Mucosa of rectum (tissue), 2 donors: Measurements from ENCODE around the gene KLHL3.

Source experiments
- H3K27ac ChIP-seq, 2 donors: one replicate each; pipeline ENCODE4 v1.7.0; 2013; ENCODE audit warnings: inconsistent platforms in 2 of 2, low read depth in 2 of 2, low read length in 2 of 2
- H3K27me3 ChIP-seq, 2 donors: one replicate each; pipeline ENCODE4 v1.7.0; 2013; ENCODE audit warnings: low read length in 2 of 2; ENCODE audit not compliant: control insufficient read depth in 2 of 2, insufficient read depth in 2 of 2
- H3K36me3 ChIP-seq, 2 donors: one replicate each; pipeline ENCODE4 v1.7.0; 2013; ENCODE audit warnings: low read length in 2 of 2; ENCODE audit not compliant: control insufficient read depth in 2 of 2, insufficient read depth in 2 of 2
- H3K4me1 ChIP-seq, 2 donors: one replicate each; pipeline ENCODE4 v1.7.0; 2013; ENCODE audit warnings: low read length in 2 of 2, mild to moderate bottlenecking in 1 of 2; ENCODE audit not compliant: control insufficient read depth in 2 of 2, insufficient read depth in 2 of 2
- H3K4me3 ChIP-seq, 2 donors: one replicate each; pipeline ENCODE4 v1.7.0; 2013; ENCODE audit warnings: low read length in 2 of 2
- H3K9ac ChIP-seq, 2 donors: one replicate each; pipeline ENCODE4 v1.7.0; 2013; ENCODE audit warnings: low read length in 2 of 2, low read depth in 1 of 2, mild to moderate bottlenecking in 1 of 2
- H3K9me3 ChIP-seq, 2 donors: one replicate each; pipeline ENCODE4 v1.7.0; 2013; ENCODE audit warnings: low read length in 2 of 2; ENCODE audit not compliant: control insufficient read depth in 2 of 2
- donor health status: healthy.
- donor health status: Normal muscosa, but diverticular disease.

The KLHL3 gene

GRCh38 chr5:137731176-137731575 lies 4.7 kb downstream of the KLHL3 start:
- Histone ChIP-seq H3K9ac (no peak overlapping the region), H3K27me3 (no peaks in the 10 kb centered on the region), H3K9me3 (no peaks in the 10 kb centered on the region), H3K4me1 (peaks cover 8 to 10% of the 10 kb centered on the region in 2 donors), H3K36me3 (no peaks in the 10 kb centered on the region), H3K27ac (no peak overlapping the region), H3K4me3 (no peak overlapping the region)

- Histone ChIP-seq H3K27me3 (no peaks in the 10 kb centered on the region), H3K4me3 (no peak overlapping the region), H3K9me3 (no peaks in the 10 kb centered on the region), H3K9ac (no peak overlapping the region), H3K36me3 (no peaks in the 10 kb centered on the region), H3K4me1 (peaks cover 1 to 3% of the 10 kb centered on the region in 2 donors), H3K27ac (no peak overlapping the region)
Measured at GRCh38 chr5:137730336-137730735, 5.6 kb downstream of the KLHL3 start.

- Histone ChIP-seq H3K4me1 (no peaks in the 10 kb centered on the region), H3K9ac (no peak overlapping the region), H3K9me3 (no peaks in the 10 kb centered on the region), H3K4me3 (no peak overlapping the region), H3K36me3 (no peaks in the 10 kb centered on the region), H3K27me3 (no peaks in the 10 kb centered on the region), H3K27ac (no peak overlapping the region)
Measured at GRCh38 chr5:137728048-137728447, 7.8 kb downstream of the KLHL3 start.

GRCh38 chr5:137727623-137728022 lies 8.3 kb downstream of the KLHL3 start:
- Histone ChIP-seq H3K4me1 (no peaks in the 10 kb centered on the region), H3K4me3 (no peak overlapping the region), H3K27me3 (no peaks in the 10 kb centered on the region), H3K27ac (no peak overlapping the region), H3K9me3 (no peaks in the 10 kb centered on the region), H3K9ac (no peak overlapping the region), H3K36me3 (no peaks in the 10 kb centered on the region)

- Histone ChIP-seq H3K36me3 (no peaks in the 10 kb centered on the region), H3K9ac (no peak overlapping the region), H3K4me3 (no peak overlapping the region), H3K27ac (no peak overlapping the region), H3K9me3 (no peaks in the 10 kb centered on the region), H3K27me3 (no peaks in the 10 kb centered on the region), H3K4me1 (no peaks in the 10 kb centered on the region)
Measured at GRCh38 chr5:137724251-137724650, 11.6 kb downstream of the KLHL3 start.

GRCh38 chr5:137718611-137719010 lies 17.3 kb downstream of the KLHL3 start:
- H3K9ac ChIP-seq = no peak overlapping the region
- H3K27ac ChIP-seq = no peak overlapping the region
- no peaks in the 10 kb centered on the region for H3K4me1 ChIP-seq

GRCh38 chr5:137716337-137716736 lies 19.6 kb downstream of the KLHL3 start:
- Histone ChIP-seq H3K36me3 (no peaks in the 10 kb centered on the region), H3K4me1 (no peaks in the 10 kb centered on the region), H3K4me3 (no peak overlapping the region), H3K9ac (no peak overlapping the region), H3K27ac (no peak overlapping the region), H3K27me3 (no peaks in the 10 kb centered on the region), H3K9me3 (no peaks in the 10 kb centered on the region)

More at GRCh38 chr5:137718611-137719010, 17.3 kb downstream of the KLHL3 start:
- Histone ChIP-seq H3K9me3 (no peaks in the 10 kb centered on the region), H3K36me3 (no peaks in the 10 kb centered on the region), H3K4me3 (no peak overlapping the region), H3K27me3 (no peaks in the 10 kb centered on the region)

- Histone ChIP-seq H3K4me1 (no peaks in the 10 kb centered on the region), H3K27me3 (no peaks in the 10 kb centered on the region), H3K9me3 (no peaks in the 10 kb centered on the region), H3K4me3 (no peak overlapping the region), H3K36me3 (no peaks in the 10 kb centered on the region), H3K27ac (no peak overlapping the region), H3K9ac (no peak overlapping the region)
Measured at GRCh38 chr5:137715456-137715855, 20.4 kb downstream of the KLHL3 start.

GRCh38 chr5:137714946-137715345 lies 20.9 kb downstream of the KLHL3 start:
- Histone ChIP-seq H3K4me1 (no peaks in the 10 kb centered on the region), H3K9ac (no peak overlapping the region), H3K4me3 (no peak overlapping the region), H3K36me3 (no peaks in the 10 kb centered on the region), H3K27ac (no peak overlapping the region), H3K27me3 (no peaks in the 10 kb centered on the region), H3K9me3 (no peaks in the 10 kb centered on the region)

GRCh38 chr5:137714494-137714893 lies 21.4 kb downstream of the KLHL3 start:
- Histone ChIP-seq H3K36me3 (no peaks in the 10 kb centered on the region), H3K9ac (no peak overlapping the region), H3K4me3 (no peak overlapping the region), H3K4me1 (no peaks in the 10 kb centered on the region), H3K27me3 (no peaks in the 10 kb centered on the region), H3K27ac (no peak overlapping the region), H3K9me3 (no peaks in the 10 kb centered on the region)

GRCh38 chr5:137712139-137712667 lies 23.7 kb downstream of the KLHL3 start:
- no peaks in the 10 kb centered on the region for H3K27me3 ChIP-seq
- no peak overlapping the region for H3K9ac ChIP-seq

More at GRCh38 chr5:137712139-137712667, 23.7 kb downstream of the KLHL3 start:
- H3K9me3 ChIP-seq = no peaks in the 10 kb centered on the region
- H3K4me3 ChIP-seq = no peak overlapping the region
- H3K27ac ChIP-seq = no peak overlapping the region
- no peaks in the 10 kb centered on the region for H3K4me1 ChIP-seq
- peaks cover 0 to 2% of the 10 kb centered on the region in 2 donors for H3K36me3 ChIP-seq
